Daoy (cell line): ENCODE results near the gene METTL21A. TPM values are rescaled to one million over a fixed set of nuclear protein-coding genes. Genes with fewer than 3 reads are reported as not detected.

Experiments
- total RNA-seq: library from RNA; depleted of rRNA; stranded (reverse); fragments of >200 nt; shearing (Covaris generic); gene quantifications from 2 replicates; pipeline ENCODE4 v1.2.3, GENCODE V29; 2014; rRNA removed

METTL21A gene
- total RNA-seq, 1 experiment from 2014 or later = 24.1 TPM

Other genes with a start within 250 kb of the METTL21A start
- gene CREB1, start 95.4 kb downstream of the METTL21A start, total RNA-seq = 17.1 and 32.2 TPM in 2 replicates
- 3.2 and 3.6 TPM in 2 replicates for gene CCNYL1, start 86.2 kb upstream of the METTL21A start, total RNA-seq
- 1.4 and 2.0 TPM in 2 replicates for gene FZD5, start 144.5 kb upstream of the METTL21A start, total RNA-seq